GM10248 (cell line): Measurements from ENCODE around the gene OOEP.

Source experiments
- CTCF ChIA-PET: fragments of 300-600 bp; sonication (Branson Sonifier 250); formaldehyde crosslinking; extraction: SDS; loops from one replicate; lab custom pipeline; 2021; ENCODE audit warnings: antibody characterized with exemption; lab: Yijun Ruan, JAX
- POLR2A ChIA-PET: fragments of 350-650 bp; sonication (Branson Sonifier 250); formaldehyde crosslinking; extraction: SDS; loops from one replicate; lab custom pipeline; 2020; ENCODE audit warnings: antibody characterized with exemption; lab: Yijun Ruan, JAX
- DNase-seq: peaks from one replicate; pipeline ENCODE4 v3.0.0; 2012; ENCODE audit errors: extremely low spot score
- CTCF ChIP-seq: IDR thresholded peaks from 2 replicates; pipeline ENCODE4 v1.5.1; 2012; ENCODE audit warnings: mild to moderate bottlenecking, low read depth; ENCODE audit errors: extremely low read depth, missing control alignments, control extremely low read depth

Gene OOEP

GRCh38 chr6:73369563-73369962 is at the start of gene OOEP:
OOEP (minus strand) TSS chr6:73369897; CDS start chr6:73369792, 105 bp downstream.
- TF ChIP-seq CTCF, result no peak
- ChIA-PET POLR2A (no interaction called here), CTCF (interaction anchor here (0.7 to 1.2 kb wide), 2 partner anchors 19 to 20 kb away, joined by 3 to 5 read pairs; no protein-coding TSS in a partner anchor)

GRCh38 chr6:73418081-73418741 is 48.5 kb upstream of the OOEP start:
- TF ChIP-seq CTCF, result no peak
- CTCF ChIA-PET, result interaction anchor here (1.0 to 1.6 kb wide), 2 partner anchors 20 to 29 kb away, joined by 3 read pairs; no protein-coding TSS in a partner anchor
- DNase-seq, result no peak
- POLR2A ChIA-PET, result no interaction called here

More at GRCh38 chr6:73369563-73369962, at the start of gene OOEP:
- no peak for DNase-seq

- CTCF ChIA-PET, result no interaction called here
- POLR2A ChIA-PET, result no interaction called here
- no peak for DNase-seq
- TF ChIP-seq CTCF, result no peak
Observed at GRCh38 chr6:73413102-73413501, 43.4 kb upstream of the OOEP start.

- DNase-seq, result no peak
- ChIA-PET CTCF (no interaction called here), POLR2A (interaction anchor here (0.6 kb wide), 1 partner anchor 30 kb away, joined by 8 read pairs; no protein-coding TSS in a partner anchor)
- TF ChIP-seq CTCF, result no peak
Observed at GRCh38 chr6:73409395-73409794, 39.7 kb upstream of the OOEP start.

- no peak for TF ChIP-seq CTCF
- no peak for DNase-seq
- POLR2A ChIA-PET, result interaction anchor here (0.6 kb wide), 1 partner anchor 10 kb away, joined by 6 read pairs; no protein-coding TSS in a partner anchor
- CTCF ChIA-PET, result interaction anchor here (1.1 to 1.5 kb wide), 2 partner anchors 10 to 106 kb away, joined by 3 to 4 read pairs; no protein-coding TSS in a partner anchor
Observed at GRCh38 chr6:73400656-73401055, 31.0 kb upstream of the OOEP start.

GRCh38 chr6:73395875-73396274 is 26.2 kb upstream of the OOEP start:
- CTCF ChIA-PET, result interaction anchor here (1.4 kb wide), 1 partner anchor 67 kb away, joined by 3 read pairs; no protein-coding TSS in a partner anchor

More at GRCh38 chr6:73395875-73396274, 26.2 kb upstream of the OOEP start:
- TF ChIP-seq CTCF, result no peak
- DNase-seq, result no peak
- POLR2A ChIA-PET, result no interaction called here
